Ammon's horn (tissue), 1 donor: ENCODE data around the gene MTX2.
"Not testable (repeated sequence)": the region's sequence is repeated elsewhere in the genome, so short reads cannot be mapped to it uniquely, and the experiment has no call there.

Source experiments
- DNase-seq: peaks from one replicate; pipeline ENCODE4 v3.0.0-alpha.2; 2016; ENCODE audit warnings: low spot score

Gene MTX2

GRCh38 chr2:176285321-176285720, 16.1 kb downstream of the MTX2 start:
- DNase-seq, result no peak

DNA sequence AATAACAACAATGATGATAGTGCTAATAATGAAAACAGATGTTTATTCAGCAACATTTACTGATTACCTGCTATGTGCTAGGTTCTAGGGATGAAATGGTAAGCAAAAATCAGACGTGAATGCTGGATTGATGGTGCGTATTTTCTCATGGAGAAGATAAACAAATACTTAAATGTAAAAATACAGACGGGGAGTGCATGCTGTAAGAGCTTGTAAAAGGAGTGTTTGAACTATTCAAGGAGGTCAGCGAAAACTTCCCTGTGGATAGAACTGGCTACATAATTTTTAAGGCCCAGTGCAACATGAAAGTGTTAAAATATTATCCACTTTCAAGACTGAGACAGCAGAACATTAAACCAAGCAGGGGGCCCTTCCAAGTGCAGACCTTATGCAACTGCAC, 22.1 kb downstream of the MTX2 start:
- DNase-seq, result no peak

- DNase-seq, result no peak
Measured at GRCh38 chr2:176291809-176292283, 22.6 kb downstream of the MTX2 start.

- DNase-seq, result no peak
Measured at GRCh38 chr2:176292608-176293007, 23.4 kb downstream of the MTX2 start.

DNA sequence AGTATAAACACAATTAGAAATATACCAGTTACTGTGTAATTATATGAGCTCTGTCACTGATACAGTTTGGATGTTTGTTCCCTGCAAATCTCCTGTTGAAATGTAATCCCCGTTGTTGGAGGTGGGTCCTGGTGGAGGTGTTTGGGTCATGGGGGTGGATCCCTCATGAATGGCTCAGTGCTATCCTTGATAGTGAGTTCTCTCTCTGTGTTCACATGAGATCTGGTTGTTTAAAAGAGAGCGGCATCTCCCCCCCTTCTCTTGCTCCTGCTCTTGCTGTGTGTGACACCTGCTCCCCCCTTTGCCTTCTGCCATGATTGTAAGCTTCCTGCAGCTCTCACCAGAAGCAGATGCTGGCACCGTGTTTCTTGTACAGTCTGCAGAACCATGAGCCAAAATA, 24.1 kb downstream of the MTX2 start:
- no peak for DNase-seq

GRCh38 chr2:176297067-176297466, 27.8 kb downstream of the MTX2 start:
- no peak for DNase-seq

DNA sequence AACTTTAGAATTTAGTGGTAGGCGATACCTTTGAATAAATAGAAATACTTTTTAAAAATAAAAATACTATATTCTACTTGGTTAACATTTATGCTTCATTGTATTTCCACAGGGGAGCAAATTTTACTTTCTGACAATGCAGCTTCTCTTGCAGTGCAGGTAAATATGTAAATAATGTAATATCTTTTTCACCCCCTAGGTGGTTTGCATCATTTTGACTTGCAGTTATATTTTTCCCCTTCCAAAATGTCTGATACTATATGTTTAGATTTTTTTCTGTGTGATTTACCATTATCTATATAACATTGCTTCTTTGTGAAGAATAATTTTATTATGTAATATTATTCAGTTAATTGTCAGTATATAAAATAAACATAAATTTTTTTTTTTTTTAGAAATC, 28.5 kb downstream of the MTX2 start:
- no peak for DNase-seq

DNA sequence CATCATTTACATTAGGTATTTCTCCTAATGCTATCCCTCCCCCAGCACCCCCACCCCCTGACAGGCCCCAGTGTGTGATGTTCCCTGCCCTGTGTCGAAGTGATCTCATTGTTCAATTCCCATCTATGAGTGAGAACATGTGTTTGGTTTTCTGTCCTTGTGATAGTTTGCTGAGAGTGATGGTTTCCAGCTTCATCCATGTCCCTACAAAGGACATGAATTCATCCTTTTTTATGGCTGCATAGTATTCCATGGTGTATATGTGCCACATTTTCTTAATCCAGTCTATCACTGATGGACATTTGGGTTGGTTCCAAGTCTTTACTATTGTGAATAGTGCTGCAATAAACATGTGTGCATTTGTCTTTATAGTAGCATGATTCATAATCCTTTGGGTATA, 36.8 kb downstream of the MTX2 start:
- DNase-seq, result not testable (repeated sequence)

GRCh38 chr2:176317199-176317598, 48.0 kb downstream of the MTX2 start:
- no peak for DNase-seq

DNA sequence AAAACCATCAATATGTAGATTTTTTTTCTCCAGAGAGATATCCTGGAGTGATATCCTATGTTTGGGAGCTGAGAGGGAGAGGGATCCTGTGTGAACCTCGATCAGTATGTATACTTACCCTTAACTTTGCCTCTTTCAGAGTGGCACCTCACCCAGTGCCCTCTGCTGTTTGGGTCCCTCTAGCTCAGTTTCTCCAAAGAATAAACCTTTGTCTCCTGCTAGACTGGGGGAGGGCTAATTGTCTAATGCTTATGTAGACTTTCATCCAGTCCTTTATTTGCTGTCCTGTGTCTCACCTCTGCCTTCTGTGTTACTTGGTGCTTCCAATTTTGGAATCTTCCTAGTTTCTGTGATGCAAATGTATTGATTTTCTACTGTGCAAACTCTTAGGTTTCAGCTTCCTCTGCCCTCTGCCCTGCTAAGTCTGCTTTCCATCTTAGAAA, 48.4 kb downstream of the MTX2 start:
- no peak for DNase-seq

DNA sequence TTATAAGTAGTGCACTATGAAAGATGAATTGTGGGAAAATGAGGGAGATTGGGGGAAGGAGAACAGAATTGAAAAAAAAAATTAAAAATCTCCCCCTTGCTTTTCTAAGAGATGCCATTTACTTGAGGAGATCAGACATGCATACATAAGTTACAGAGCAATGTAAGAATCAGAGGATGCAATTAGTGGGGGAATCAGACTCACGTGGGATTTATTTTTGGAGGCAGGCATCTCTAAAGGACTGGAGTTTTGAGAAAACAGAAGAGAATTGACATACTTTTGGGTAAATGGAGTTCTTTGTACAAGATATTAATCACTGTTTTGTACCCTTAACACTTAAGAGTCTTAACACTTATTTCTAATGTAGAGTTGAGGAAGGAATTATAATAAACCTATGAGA, 52.7 kb downstream of the MTX2 start:
- no peak for DNase-seq

DNA sequence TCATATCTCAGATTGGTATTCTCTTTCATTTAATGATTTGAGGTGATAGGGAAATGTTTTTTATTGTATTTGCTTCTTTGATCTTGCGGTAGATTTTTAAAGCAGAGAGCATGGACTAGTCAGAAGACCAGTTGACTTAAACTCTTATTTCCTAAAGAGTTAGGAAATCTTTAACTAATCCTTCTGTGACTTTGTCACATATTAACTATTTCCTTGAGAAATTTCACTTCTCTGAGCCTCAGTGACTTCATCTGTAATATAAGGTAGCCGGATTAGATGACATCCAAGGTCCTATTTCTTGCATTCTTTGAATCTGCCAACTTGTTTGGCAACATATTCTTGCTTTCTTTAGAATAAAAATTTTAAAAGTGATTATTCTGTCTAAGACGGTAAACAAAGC, 55.6 kb downstream of the MTX2 start:
- no peak for DNase-seq

DNA sequence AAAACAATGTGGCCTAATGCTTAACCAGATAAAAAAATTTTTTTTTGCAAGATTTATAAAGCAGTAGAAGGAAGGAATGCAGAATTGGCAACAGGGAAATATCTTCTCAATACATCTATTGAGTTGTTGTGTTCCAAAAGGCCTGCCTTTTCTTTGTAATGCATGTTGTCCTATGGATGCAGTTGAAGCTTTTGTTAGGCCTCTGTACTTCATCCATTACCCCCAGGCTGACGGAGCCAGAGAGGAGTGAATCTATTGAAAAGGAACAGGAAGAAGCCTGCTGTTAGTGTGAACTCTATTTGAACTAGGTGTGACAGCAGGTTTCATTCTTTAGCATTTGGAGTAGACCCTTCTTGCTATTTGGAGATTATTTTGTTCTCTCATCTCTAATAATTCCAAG, 56.5 kb downstream of the MTX2 start:
- DNase-seq, result no peak

GRCh38 chr2:176328149-176328548, 58.9 kb downstream of the MTX2 start:
- no peak for DNase-seq

DNA sequence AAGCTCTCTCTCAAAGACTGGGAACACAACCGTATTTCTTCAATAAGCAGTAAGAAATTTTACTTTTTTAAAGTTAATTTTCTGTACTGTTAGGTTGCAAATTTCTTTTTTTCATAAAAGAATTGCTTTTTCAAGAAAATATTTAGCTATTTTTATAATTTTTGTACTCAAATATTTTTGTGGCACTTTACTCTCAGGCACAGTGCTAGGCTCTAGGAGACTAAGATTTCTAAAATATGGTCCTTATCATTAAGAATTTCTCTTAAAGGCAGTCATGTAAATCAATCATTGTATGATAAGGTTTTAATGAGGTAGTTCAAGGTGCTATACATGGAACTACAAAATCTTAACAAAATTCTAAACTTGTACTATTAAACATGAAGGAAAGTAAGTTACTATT, 61.4 kb downstream of the MTX2 start:
- DNase-seq, result no peak

DNA sequence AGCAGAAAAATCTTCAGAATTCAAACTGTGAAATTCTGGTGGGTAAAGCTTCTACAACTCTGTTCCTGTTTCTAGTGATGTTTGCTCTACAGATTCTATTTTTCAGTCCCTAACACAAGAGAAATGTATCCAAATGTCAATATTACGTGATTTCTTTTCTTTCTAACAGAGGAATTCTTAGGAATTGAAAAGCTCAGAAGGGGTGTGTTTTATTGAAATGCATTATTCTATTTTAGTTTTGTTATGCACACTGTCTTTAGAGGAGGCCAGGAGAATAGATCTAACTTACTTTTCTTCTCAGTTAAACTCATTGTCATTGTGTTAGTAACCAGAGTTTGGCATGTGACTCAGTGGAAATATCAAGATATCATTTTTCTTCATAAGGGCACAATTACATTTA, 62.4 kb downstream of the MTX2 start:
- no peak for DNase-seq

DNA sequence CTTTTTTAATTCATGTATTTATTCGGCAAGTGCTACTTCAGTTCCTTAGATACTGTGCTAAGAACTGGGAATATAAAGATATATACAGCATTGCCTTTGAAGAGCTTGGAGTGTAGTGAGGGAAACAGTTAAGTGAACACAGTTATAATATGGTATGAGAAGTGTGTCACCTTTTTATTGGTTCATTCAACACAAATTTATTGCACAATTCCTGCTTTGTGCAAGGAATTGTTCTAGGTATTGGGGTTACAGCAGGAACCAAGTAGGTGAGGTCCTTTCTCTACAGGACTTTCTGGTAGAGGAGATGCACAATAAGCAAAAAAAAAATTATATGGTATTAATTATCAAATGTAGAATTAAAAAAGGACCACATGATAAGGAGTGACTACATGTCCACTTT, 65.5 kb downstream of the MTX2 start:
- no peak for DNase-seq

DNA sequence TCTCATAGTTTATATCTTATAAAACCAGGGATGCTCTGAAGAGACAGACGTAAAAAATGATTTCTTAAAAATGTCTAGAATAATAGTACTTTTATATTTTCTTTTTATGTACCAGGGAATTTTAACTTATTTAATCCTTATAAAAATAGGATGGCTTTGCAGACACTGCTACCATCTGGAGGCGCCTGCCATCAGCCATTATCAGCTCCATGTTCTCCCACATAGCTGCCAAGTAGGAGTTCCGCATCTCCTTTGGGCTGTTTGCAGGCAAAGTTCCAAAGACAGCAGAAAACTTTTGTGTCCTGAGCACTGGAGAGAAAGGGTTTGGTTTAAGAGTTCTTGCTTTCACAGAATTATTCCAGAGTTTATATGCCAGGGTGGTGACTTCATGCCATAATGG, 69.2 kb downstream of the MTX2 start:
- DNase-seq, result no peak

DNA sequence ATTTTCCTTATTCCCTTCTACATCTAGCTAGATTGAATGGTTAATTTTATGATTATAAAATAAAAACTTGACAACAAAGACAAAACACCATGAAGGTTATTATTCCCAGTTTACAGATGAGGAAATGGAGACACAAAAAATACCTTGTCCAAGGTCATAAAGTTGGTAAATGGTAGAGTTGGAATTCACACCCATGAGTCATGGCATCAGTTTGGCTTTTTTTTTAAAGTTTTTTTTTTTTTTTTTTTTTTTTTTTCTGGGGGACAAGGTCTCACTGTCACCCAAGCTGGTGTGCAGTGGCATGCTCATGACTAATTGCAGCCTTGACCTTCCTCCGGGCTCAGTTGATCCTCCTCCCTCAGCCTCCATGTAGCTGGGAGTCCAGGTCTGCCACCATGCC, 70.0 kb downstream of the MTX2 start:
- no peak for DNase-seq

DNA sequence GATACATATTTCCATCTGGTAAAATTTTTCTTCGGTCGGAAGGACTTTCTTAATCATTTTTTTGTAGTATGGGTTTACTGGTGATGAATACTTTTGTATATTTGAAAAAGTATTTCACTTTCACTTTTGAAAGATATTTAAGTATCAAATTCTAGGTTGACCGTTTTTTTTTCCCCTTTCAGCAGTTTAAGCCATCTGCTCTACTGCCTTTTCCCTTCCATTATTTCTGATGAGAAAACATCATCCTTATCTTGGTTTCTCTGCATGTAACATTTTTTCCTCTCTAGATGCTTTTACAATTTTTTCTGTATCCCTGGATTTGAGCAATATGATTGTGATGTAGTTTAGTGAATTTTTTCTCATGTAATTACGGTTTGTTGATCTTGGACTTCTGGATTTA, 87.0 kb downstream of the MTX2 start:
- no peak for DNase-seq

- DNase-seq, result no peak
Measured at GRCh38 chr2:176364273-176364977, 95.2 kb downstream of the MTX2 start.

- DNase-seq, result no peak
Measured at GRCh38 chr2:176368349-176368748, 99.1 kb downstream of the MTX2 start.

DNA sequence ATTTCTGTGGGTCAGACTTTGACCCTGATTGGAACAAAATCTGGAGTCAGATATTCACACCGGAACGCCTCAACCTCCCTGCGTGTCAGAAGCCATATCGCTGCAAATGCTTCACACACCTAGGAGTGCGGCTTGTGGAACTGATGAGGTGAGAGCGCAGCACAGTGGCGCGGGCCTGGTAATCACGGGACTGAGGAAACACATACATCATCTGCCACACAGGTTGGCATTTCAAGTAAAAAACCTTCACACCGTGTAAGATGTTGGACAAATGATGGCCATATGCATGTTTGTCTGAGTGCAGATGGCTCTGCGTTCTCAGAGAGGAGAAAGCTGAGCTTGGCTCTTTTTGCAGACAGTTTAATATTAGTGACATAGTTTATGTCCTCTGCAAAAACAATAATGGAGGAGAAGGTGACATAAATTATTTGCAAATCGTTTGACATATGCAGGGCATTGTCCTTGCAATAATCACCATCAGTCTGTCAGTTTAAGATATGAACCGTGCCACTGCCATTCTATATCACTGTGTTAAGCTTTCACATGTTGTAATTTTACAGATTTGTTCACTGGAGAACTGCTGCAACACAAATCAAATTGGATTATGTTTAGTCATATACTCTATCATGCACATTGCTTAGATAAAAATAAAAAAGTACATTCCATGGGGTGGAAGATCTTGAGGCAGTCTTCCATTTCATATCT, 101.4 kb downstream of the MTX2 start:
- DNase-seq, result no peak

DNA sequence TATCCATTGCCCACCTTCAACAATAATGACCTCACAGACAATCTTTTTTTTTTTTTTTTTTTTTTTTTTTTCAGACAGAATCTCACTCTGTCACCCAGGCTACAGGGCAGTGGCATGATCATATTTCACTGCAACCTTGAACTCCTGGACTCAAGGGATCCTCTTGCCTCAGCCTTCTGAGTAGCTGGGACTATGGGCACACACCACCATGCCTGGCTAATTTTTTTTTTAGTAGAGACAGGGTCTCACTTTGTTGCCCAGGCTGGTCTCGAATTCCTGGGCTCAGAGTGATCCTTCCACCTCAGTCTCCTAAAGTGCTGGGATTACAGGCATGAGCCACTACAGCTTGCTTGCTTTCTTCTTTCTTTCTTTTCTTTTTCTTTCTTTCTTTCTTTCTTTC, 103.9 kb downstream of the MTX2 start:
- DNase-seq, result not testable (repeated sequence)
